H1 (cell line): ENCODE results near the gene CACNG6. TPM values are rescaled to one million over a fixed set of nuclear protein-coding genes. Genes with fewer than 3 reads are reported as not detected.
A peak's percentile ranks its signal among the peaks of the same experiment; 100 is the strongest.

ENCODE experiments used
- CTCF ChIA-PET: fragments of 300-600 bp; sonication (Branson Sonifier 250); formaldehyde crosslinking; loops from one replicate; lab custom pipeline; 2021; ENCODE audit not compliant: partially characterized antibody; lab: Charles Lee
- POLR2A ChIA-PET: fragments of 300-600 bp; sonication (Branson Sonifier 250); formaldehyde crosslinking; loops from one replicate; lab custom pipeline; 2021; ENCODE audit warnings: inconsistent platforms; ENCODE audit not compliant: partially characterized antibody; lab: Charles Lee
- DNase-seq, 2 experiments: peaks; one replicate each; pipeline versions ENCODE4 v3.0.0 to v3.0.0-alpha.2; 2010 to 2022; ENCODE audit warnings: low spot score in 2 of 2, low read depth in 1 of 2, mixed read lengths in 1 of 2
- FAIRE-seq: peaks from 2 replicates; lab custom pipeline; 2011; peaks lifted over from hg19 to GRCh38; lab: Jason Lieb, UNC
- H2AFZ ChIP-seq: 2 replicates; pipeline ENCODE4 v1.8.1; 2012; ENCODE audit warnings: low read length, inconsistent platforms
- H2AK5ac ChIP-seq: 2 replicates; pipeline ENCODE4 v1.6.1; 2013; ENCODE audit warnings: low read depth, low read length
- H2BK120ac ChIP-seq: replicated peaks from 2 replicates; pipeline ENCODE3; 2013; ENCODE audit warnings: low read depth, low read length, inconsistent platforms
- H2BK12ac ChIP-seq: 2 replicates; pipeline ENCODE4 v1.6.1; 2013; ENCODE audit warnings: low read depth, low read length
- H2BK15ac ChIP-seq: 2 replicates; pipeline ENCODE4 v1.6.1; 2013; ENCODE audit warnings: low read length
- H2BK20ac ChIP-seq: 2 replicates; pipeline ENCODE4 v1.6.1; 2013; ENCODE audit warnings: low read length
- H2BK5ac ChIP-seq: 2 replicates; pipeline ENCODE4 v1.6.1; 2013; ENCODE audit warnings: low read depth, low read length
- H3K14ac ChIP-seq: 2 replicates; pipeline ENCODE4 v1.6.1; 2013; ENCODE audit warnings: inconsistent platforms; ENCODE audit not compliant: insufficient read length
- H3K18ac ChIP-seq: 2 replicates; pipeline ENCODE4 v1.6.1; 2013; ENCODE audit warnings: low read length; ENCODE audit errors: extremely low read depth
- H3K23ac ChIP-seq: 2 replicates; pipeline ENCODE4 v1.6.1; 2013; ENCODE audit warnings: inconsistent platforms; ENCODE audit not compliant: insufficient read length
- H3K23me2 ChIP-seq: 2 replicates; pipeline ENCODE4 v1.6.1; 2013; ENCODE audit warnings: low read depth, low read length
- H3K27ac ChIP-seq: 2 replicates; pipeline ENCODE4 v1.6.1; 2011; ENCODE audit warnings: low read depth, low read length, inconsistent platforms
- H3K27me3 ChIP-seq, 4 experiments: replicated peaks in 1 of 4; 1 replicate in 1 of 4; 2 replicates in 3 of 4; pipeline versions ENCODE4 v1.6.1 to v1.8.1; 2011 to 2013; ENCODE audit warnings: low read length in 3 of 4, mild to moderate bottlenecking in 3 of 4, inconsistent platforms in 2 of 4, mixed read lengths in 2 of 4, moderate library complexity in 1 of 4; ENCODE audit not compliant: control insufficient read depth in 3 of 4, insufficient read depth in 3 of 4; ENCODE audit errors: extremely low read depth in 1 of 4
- H3K36me3 ChIP-seq, 4 experiments: 2 replicates each; pipeline versions ENCODE4 v1.6.1 to v1.8.1; 2011 to 2013; ENCODE audit warnings: mild to moderate bottlenecking in 4 of 4, low read length in 3 of 4, moderate library complexity in 2 of 4, control low read depth in 1 of 4, inconsistent platforms in 1 of 4; ENCODE audit not compliant: insufficient read depth in 4 of 4, control insufficient read depth in 2 of 4
- H3K4ac ChIP-seq: replicated peaks from 2 replicates; pipeline ENCODE3; 2013; ENCODE audit warnings: low read length, low read depth, mixed read lengths, inconsistent platforms; ENCODE audit not compliant: insufficient read length
- H3K4me1 ChIP-seq, 4 experiments: replicated peaks in 1 of 4; 1 replicate in 1 of 4; 2 replicates in 3 of 4; pipeline versions ENCODE4 v1.6.1 to v1.8.1; 2011 to 2013; ENCODE audit warnings: low read length in 3 of 4, inconsistent platforms in 2 of 4, mixed read lengths in 1 of 4; ENCODE audit not compliant: insufficient read depth in 4 of 4, control insufficient read depth in 3 of 4
- H3K4me2 ChIP-seq, 2 experiments: 2 replicates each; pipeline versions ENCODE4 v1.6.1 to v1.8.1; 2011 to 2013; ENCODE audit warnings: low read depth in 2 of 2, low read length in 2 of 2, control low read depth in 1 of 2, inconsistent platforms in 1 of 2, mild to moderate bottlenecking in 1 of 2; ENCODE audit not compliant: insufficient read depth in 1 of 2
- H3K4me3 ChIP-seq, 4 experiments: fragments of 200-600, 300-600 bp in 1 of 4; sonication (generic), shearing (Covaris generic), sonication (Bioruptor Twin) in 1 of 4; 2 replicates each; pipeline versions ENCODE4 v1.5.1 to v1.8.1; 2011 to 2016; ENCODE audit warnings: low read length in 4 of 4, low read depth in 3 of 4, control low read depth in 2 of 4, inconsistent platforms in 2 of 4, mild to moderate bottlenecking in 2 of 4, mixed read lengths in 1 of 4, moderate library complexity in 1 of 4; ENCODE audit not compliant: insufficient read depth in 2 of 4; ENCODE audit errors: extremely low read depth in 1 of 4
- H3K56ac ChIP-seq: replicated peaks from 2 replicates; pipeline ENCODE3; 2013; ENCODE audit warnings: low read depth, mild to moderate bottlenecking, mixed read lengths, low read length, inconsistent platforms; ENCODE audit not compliant: insufficient read length
- H3K79me1 ChIP-seq: 2 replicates; pipeline ENCODE4 v1.6.1; 2013; ENCODE audit warnings: low read depth, low read length, control low read depth
- H3K79me2 ChIP-seq, 2 experiments: 2 replicates each; pipeline versions ENCODE4 v1.6.1 to v1.8.1; 2012 to 2013; ENCODE audit warnings: low read length in 2 of 2, mild to moderate bottlenecking in 2 of 2, inconsistent platforms in 1 of 2; ENCODE audit not compliant: insufficient read depth in 2 of 2, control insufficient read depth in 1 of 2
- H3K9ac ChIP-seq, 4 experiments: replicated peaks in 1 of 4; 1 replicate in 1 of 4; 2 replicates in 3 of 4; pipeline versions ENCODE4 v1.6.1 to v1.8.1; 2011 to 2013; ENCODE audit warnings: low read depth in 3 of 4, low read length in 3 of 4, control low read depth in 2 of 4, mild to moderate bottlenecking in 2 of 4, moderate library complexity in 2 of 4, inconsistent platforms in 1 of 4; ENCODE audit errors: extremely low read depth in 1 of 4
- H3K9me3 ChIP-seq, 2 experiments: 2 replicates each; pipeline versions ENCODE4 v1.6.1 to v1.8.1; 2012 to 2013; ENCODE audit warnings: mild to moderate bottlenecking in 2 of 2, moderate library complexity in 2 of 2, control low read depth in 1 of 2, inconsistent platforms in 1 of 2, low read depth in 1 of 2, low read length in 1 of 2, mixed read lengths in 1 of 2; ENCODE audit not compliant: insufficient read depth in 2 of 2
- H4K20me1 ChIP-seq, 2 experiments: replicated peaks in 1 of 2; 2 replicates each; pipeline versions ENCODE3 to v1.8.1; 2011 to 2013; ENCODE audit warnings: inconsistent platforms in 2 of 2, low read length in 2 of 2, mild to moderate bottlenecking in 1 of 2; ENCODE audit not compliant: insufficient read depth in 2 of 2, control insufficient read depth in 1 of 2
- H4K5ac ChIP-seq: 2 replicates; pipeline ENCODE4 v1.6.1; 2013; ENCODE audit warnings: low read length, low read depth, mixed read lengths, inconsistent platforms; ENCODE audit not compliant: insufficient read length
- H4K8ac ChIP-seq: 2 replicates; pipeline ENCODE4 v1.8.0; 2013; ENCODE audit warnings: mild to moderate bottlenecking, moderate library complexity, low read length, inconsistent platforms; ENCODE audit not compliant: insufficient read depth; ENCODE audit errors: extremely low read depth
- H4K91ac ChIP-seq: replicated peaks from 2 replicates; pipeline ENCODE3; 2013; ENCODE audit warnings: low read length, mixed read lengths, inconsistent platforms; ENCODE audit not compliant: insufficient read length
- CTBP2 ChIP-seq: IDR thresholded peaks from 2 replicates; pipeline ENCODE4 v1.7.0; 2011; ENCODE audit warnings: borderline replicate concordance, mild to moderate bottlenecking, moderate library complexity, mixed read lengths, low read length; ENCODE audit not compliant: insufficient read depth, insufficient read length
- HDAC2 ChIP-seq, 2 experiments: fragments of 300-600 bp in 1 of 2; sonication (generic) in 1 of 2; IDR thresholded peaks; 2 replicates each; pipeline ENCODE4 v1.6.1; 2011 to 2012; ENCODE audit warnings: low read depth in 2 of 2, low read length in 2 of 2, mild to moderate bottlenecking in 2 of 2, moderate library complexity in 2 of 2, borderline replicate concordance in 1 of 2, inconsistent platforms in 1 of 2
- KDM1A ChIP-seq: fragments of 200-600, 300-600 bp; sonication (generic); IDR thresholded peaks from 2 replicates; pipeline ENCODE4 v1.7.1; 2016; ENCODE audit warnings: mild to moderate bottlenecking, low read length, borderline replicate concordance
- ZNF274 ChIP-seq: IDR thresholded peaks from 2 replicates; pipeline ENCODE4 v1.7.0; 2012; ENCODE audit warnings: low read length, borderline replicate concordance; ENCODE audit errors: extremely low read depth
- WGBS, 2 experiments: shearing (Covaris generic) in 1 of 2; methylation state at CpG; one replicate each; pipeline versions ENCODE4 v1.1.6 to v1.1.7; 2013 to 2015; ENCODE audit warnings: low lambda C conversion rate in 2 of 2, mixed read lengths in 2 of 2, inconsistent platforms in 1 of 2, low coverage in 1 of 2, missing lambda C conversion rate in 1 of 2; ENCODE audit not compliant: insufficient replicate concordance in 2 of 2, insufficient coverage in 1 of 2, insufficient read length in 1 of 2; ENCODE audit errors: extremely low coverage in 1 of 2, missing lambda C conversion rate in 1 of 2; 5-methylcytosine and 5-hydroxymethylcytosine counted together
- polyA plus RNA-seq, 7 experiments: library from polyadenylated mRNA; depleted of rRNA in 3 of 7; stranded (reverse) in 5 of 7; unstranded in 2 of 7; fragments of >200 nt in 5 of 7; fragments of 200-250 nt in 2 of 7; gene quantifications; 1 replicate in 5 of 7; 2 replicates in 1 of 7; 4 replicates in 1 of 7; pipeline versions ENCODE4 v1.2.1 to v1.2.3, GENCODE V29; 2011 to 2013; ENCODE audit warnings: missing spikeins in 2 of 7, mixed read lengths in 2 of 7
- total RNA-seq: library from RNA; stranded (reverse); fragmentation: NEBNext Ultra II Directional; extraction: Animal tissue kit (Norgen Biotek cat#: 25700); gene quantifications from 2 replicates; pipeline ENCODE4 v1.2.1, GENCODE V29; 2021
- TF ChIP-seq, protein P1 (sequence below): IDR thresholded peaks from 2 replicates; pipeline ENCODE4 v1.6.1; 2011; ENCODE audit warnings: low read depth, mild to moderate bottlenecking, low read length; ENCODE audit not compliant: insufficient read depth

CACNG6 gene
- total and polyA plus RNA-seq, 2 of the 8 experiments (the other 6 are each of a cell fraction or from before 2014, with no cell fraction given) = 1.2 to 1.6 TPM

DNA sequence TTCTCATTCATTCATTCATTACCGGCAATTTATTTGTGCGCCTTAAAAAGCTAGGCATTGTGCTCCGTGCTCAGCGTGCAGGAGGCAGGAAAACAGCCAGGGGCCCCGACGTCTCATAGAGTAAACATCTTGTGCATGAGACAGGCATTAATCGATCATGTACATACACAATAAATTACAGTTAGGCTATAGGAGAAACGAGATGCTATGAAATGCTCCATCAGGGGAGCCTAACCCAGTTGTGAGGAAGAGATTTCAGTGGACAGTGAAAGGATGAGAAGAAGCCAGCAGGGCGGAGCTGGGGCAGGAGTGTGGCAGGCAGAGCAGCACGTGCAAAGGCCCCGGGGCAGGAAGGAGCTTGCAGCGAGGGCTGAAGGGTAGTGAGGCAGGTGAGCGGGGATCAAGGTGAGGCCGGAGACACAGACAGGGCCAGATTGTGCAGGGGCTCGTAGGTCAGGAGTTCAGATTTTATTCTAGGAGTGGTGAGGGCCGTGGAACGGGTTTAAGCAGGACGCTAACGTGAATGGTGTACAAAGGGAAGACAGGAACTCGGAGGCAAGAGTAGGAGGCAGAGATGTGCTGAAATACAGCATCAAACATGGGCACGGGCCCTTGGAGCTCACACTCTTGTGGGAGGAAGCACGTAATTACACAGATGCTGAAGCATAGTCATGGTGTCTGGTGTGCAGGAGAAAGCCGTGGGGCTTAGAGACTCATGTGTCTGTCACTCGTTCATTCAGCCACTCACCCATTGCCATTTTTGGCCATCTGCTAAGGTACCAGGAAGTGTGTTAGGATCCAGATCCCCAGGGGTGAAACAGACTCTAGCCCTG is 7.8 kb upstream of the CACNG6 start:
- no peak overlapping the region for H2AFZ ChIP-seq
- no peak overlapping the region for H3K23ac ChIP-seq
- peak overlapping the region in 1 of 4 experiments; percentile 38; a peak in 1 of 8 replicates for H3K4me3 ChIP-seq
- peaks cover 0 to 3% of the 10 kb centered on the region in 2 experiments; a peak in 1 of 4 replicates for H3K79me2 ChIP-seq
- no peak overlapping the region for H3K56ac ChIP-seq
- peaks cover 4 to 12% (median 9%) of the 10 kb centered on the region in 4 experiments for H3K4me1 ChIP-seq
- H3K18ac ChIP-seq = no peak overlapping the region; the same call in 1 of the 2 replicates
- H2AK5ac ChIP-seq = no peak overlapping the region; the same call in 1 of the 2 replicates
- peaks cover 0 to 7% (median 3%) of the 10 kb centered on the region in 4 experiments; a peak in 3 of 7 replicates for H3K27me3 ChIP-seq
- no peaks in the 10 kb centered on the region for H3K9me3 ChIP-seq
- H4K5ac ChIP-seq = no peak overlapping the region
- no peak overlapping the region for H2BK15ac ChIP-seq
- peaks cover 26% of the 10 kb centered on the region for H3K23me2 ChIP-seq
- no peak for DNase-seq
- FAIRE-seq = no peak
- no peak overlapping the region for H3K9ac ChIP-seq
- H4K8ac ChIP-seq = no peak overlapping the region; the same call in 1 of the 2 replicates
- ChIA-PET POLR2A (interaction anchor here (0.8 to 2.5 kb wide), 10 partner anchors 9 to 103 kb away, joined by 3 to 8 read pairs (median 4); no protein-coding TSS in a partner anchor), CTCF (interaction anchor here (0.8 to 1.0 kb wide), 2 partner anchors 36 to 72 kb away, joined by 3 to 4 read pairs; no protein-coding TSS in a partner anchor)
- no peak overlapping the region for H2BK20ac ChIP-seq
- H3K14ac ChIP-seq = no peak overlapping the region
- no peak overlapping the region for H3K4ac ChIP-seq
- peak overlapping the region; percentile 44; the same call in 1 of the 2 replicates for H2BK12ac ChIP-seq
- no peak overlapping the region for H3K27ac ChIP-seq
- no peak overlapping the region; a peak in 1 of 4 replicates for H3K4me2 ChIP-seq
- no peak overlapping the region for H4K91ac ChIP-seq
- no peaks in the 10 kb centered on the region for H3K36me3 ChIP-seq
- no peak overlapping the region for H2BK120ac ChIP-seq
- H4K20me1 ChIP-seq = peaks cover 2 to 8% of the 10 kb centered on the region in 2 experiments
- 90% methylated on average over 24 of the region's 24 CpGs; no CpG with 5 or more reads in 1 of the 2 experiments for WGBS, 2 experiments
- TF ChIP-seq HDAC2 (IDR thresholded peaks at IDR 0.05; ENCODE audit: borderline replicate concordance in 1 of 2, low read depth in 2 of 2, low read length in 2 of 2) = 0 out of 4 replicates have a peak, but pooled peaks of 1 of the 2 experiments have one; percentile 78
- TF ChIP-seq, protein P1, sequence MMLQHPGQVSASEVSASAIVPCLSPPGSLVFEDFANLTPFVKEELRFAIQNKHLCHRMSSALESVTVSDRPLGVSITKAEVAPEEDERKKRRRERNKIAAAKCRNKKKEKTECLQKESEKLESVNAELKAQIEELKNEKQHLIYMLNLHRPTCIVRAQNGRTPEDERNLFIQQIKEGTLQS = no peak
- TF ChIP-seq ZNF274 = no peak
- peak; percentile 93 for TF ChIP-seq KDM1A
- no peak for TF ChIP-seq CTBP2
- peak overlapping the region; percentile 10; the same call in 1 of the 2 replicates for H2BK5ac ChIP-seq
- H3K79me1 ChIP-seq = no peaks in the 10 kb centered on the region
